H1 (cell line): ENCODE results near the gene LRRC56. TPM values are rescaled to one million over a fixed set of nuclear protein-coding genes. Genes with fewer than 3 reads are reported as not detected.

Source experiments
- RAD21 ChIP-seq, 2 experiments: IDR thresholded peaks in 1 of 2; conservative IDR thresholded peaks in 1 of 2; 2 replicates each; pipeline ENCODE4 v1.6.1; 2011; ENCODE audit warnings: low read depth in 2 of 2, low read length in 2 of 2, improper control_type of control experiment in 1 of 2, inconsistent platforms in 1 of 2, mild to moderate bottlenecking in 1 of 2, moderate library complexity in 1 of 2
- SIN3A ChIP-seq, 2 experiments: IDR thresholded peaks in 1 of 2; conservative IDR thresholded peaks in 1 of 2; 2 replicates each; pipeline ENCODE4 v1.6.1; 2011 to 2012; ENCODE audit warnings: low read length in 2 of 2, improper control_type of control experiment in 1 of 2, low read depth in 1 of 2, mild to moderate bottlenecking in 1 of 2
- polyA plus RNA-seq, 7 experiments: library from polyadenylated mRNA; depleted of rRNA in 3 of 7; stranded (reverse) in 5 of 7; unstranded in 2 of 7; fragments of >200 nt in 5 of 7; fragments of 200-250 nt in 2 of 7; gene quantifications; 1 replicate in 5 of 7; 2 replicates in 1 of 7; 4 replicates in 1 of 7; pipeline versions ENCODE4 v1.2.1 to v1.2.3, GENCODE V29; 2011 to 2013; ENCODE audit warnings: missing spikeins in 2 of 7, mixed read lengths in 2 of 7
- total RNA-seq: library from RNA; stranded (reverse); fragmentation: NEBNext Ultra II Directional; extraction: Animal tissue kit (Norgen Biotek cat#: 25700); gene quantifications from 2 replicates; pipeline ENCODE4 v1.2.1, GENCODE V29; 2021

The LRRC56 gene
- total and polyA plus RNA-seq, 2 of the 8 experiments (the other 6 are each of a cell fraction or from before 2014, with no cell fraction given): 0.94 to 1.9 TPM

GRCh38 chr11:490930-491260 lies 46.4 kb upstream of the LRRC56 start (continued):
- no peak for TF ChIP-seq RAD21 (IDR thresholded peaks at IDR 0.05 in 1 of 2, conservative IDR thresholded peaks at IDR 0.05 in 1 of 2; ENCODE audit: low read depth in 2 of 2, low read length in 2 of 2)
- TF ChIP-seq SIN3A (conservative IDR thresholded peaks at IDR 0.05 in 1 of 2, IDR thresholded peaks at IDR 0.05 in 1 of 2; ENCODE audit: low read depth in 1 of 2, low read length in 2 of 2): no peak
